ENCODE results near the gene PHLDA3.

DNA sequence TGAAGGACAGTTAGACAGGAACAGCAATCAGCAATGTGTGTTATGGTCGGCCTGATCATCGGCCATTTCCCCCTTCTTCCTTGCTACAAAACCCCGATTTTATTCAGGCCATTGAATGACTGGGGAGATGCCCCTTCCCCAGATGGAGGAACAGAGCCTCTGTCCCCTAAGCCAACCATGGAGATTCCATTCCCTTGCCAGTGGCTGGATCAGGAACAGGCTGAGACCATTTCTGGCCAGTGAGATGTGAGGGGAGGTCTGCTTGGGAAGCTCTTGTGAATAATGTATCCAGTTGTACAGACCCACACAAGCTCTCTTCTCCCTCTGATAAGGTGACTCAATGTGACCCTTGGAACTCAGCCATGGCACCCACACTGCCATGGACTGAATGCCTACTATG lies 30.2 kb upstream of the PHLDA3 start:
- TF ChIP-seq, protein P1, sequence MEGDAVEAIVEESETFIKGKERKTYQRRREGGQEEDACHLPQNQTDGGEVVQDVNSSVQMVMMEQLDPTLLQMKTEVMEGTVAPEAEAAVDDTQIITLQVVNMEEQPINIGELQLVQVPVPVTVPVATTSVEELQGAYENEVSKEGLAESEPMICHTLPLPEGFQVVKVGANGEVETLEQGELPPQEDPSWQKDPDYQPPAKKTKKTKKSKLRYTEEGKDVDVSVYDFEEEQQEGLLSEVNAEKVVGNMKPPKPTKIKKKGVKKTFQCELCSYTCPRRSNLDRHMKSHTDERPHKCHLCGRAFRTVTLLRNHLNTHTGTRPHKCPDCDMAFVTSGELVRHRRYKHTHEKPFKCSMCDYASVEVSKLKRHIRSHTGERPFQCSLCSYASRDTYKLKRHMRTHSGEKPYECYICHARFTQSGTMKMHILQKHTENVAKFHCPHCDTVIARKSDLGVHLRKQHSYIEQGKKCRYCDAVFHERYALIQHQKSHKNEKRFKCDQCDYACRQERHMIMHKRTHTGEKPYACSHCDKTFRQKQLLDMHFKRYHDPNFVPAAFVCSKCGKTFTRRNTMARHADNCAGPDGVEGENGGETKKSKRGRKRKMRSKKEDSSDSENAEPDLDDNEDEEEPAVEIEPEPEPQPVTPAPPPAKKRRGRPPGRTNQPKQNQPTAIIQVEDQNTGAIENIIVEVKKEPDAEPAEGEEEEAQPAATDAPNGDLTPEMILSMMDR (IDR thresholded peaks at IDR 0.05 in 4 of 5, conservative IDR thresholded peaks at IDR 0.05 in 1 of 5), result no peak
- no peak for TF ChIP-seq POLR2A (IDR thresholded peaks at IDR 0.05)
